ENCODE measurements around the gene GNG12. TPM values are rescaled to one million over a fixed set of nuclear protein-coding genes. Genes with fewer than 3 reads are reported as not detected.

The GNG12 gene
- total RNA-seq, 1 experiment from 2014 or later: 117 TPM

DNA sequence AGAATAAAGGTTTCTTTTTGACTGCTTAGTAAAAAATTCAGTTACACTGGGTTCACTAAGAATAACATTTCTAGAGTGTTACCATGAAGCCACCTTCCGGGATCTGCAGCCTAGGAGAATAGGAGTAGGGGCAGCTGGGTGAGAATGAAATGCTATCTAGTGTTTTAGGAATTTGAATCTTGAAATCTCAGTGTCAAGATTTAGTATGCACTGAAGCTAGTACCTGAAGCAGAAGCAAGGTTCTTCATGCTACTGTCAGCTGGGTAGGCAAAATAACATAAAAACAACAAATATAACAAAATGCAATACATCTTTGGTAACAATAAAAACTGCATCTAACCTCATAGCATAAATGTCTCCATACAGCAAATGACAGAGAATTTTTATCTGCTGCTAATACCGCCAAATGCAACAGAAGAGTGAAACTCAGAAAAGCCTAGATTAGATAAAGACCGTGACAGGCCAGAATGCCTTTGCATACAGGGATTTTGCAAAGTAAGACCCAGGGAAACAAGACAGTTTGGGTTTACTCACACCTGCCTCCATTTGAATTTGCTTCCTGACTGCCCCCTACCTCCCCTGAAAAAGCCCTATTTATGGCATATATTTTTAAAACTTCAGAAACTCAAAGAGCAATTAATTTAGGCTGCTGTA lies 90.1 kb downstream of the GNG12 start:
- H3K4me3 Mint-ChIP-seq (ENCODE audit: unreplicated experiment): no peak overlapping the region
- intact Hi-C loops (cut with micrococcal nuclease): no loop called here
- H3K4me1 Mint-ChIP-seq (ENCODE audit: insufficient read depth, unreplicated experiment): peaks cover 23% of the 10 kb centered on the region
- H3K27ac Mint-ChIP-seq (ENCODE audit: low read depth, unreplicated experiment): peak overlapping the region; percentile 13
- H3K9me3 Mint-ChIP-seq (ENCODE audit: unreplicated experiment): no peaks in the 10 kb centered on the region
- H3K27me3 Mint-ChIP-seq (ENCODE audit: insufficient read depth, unreplicated experiment): no peaks in the 10 kb centered on the region
- TF ChIP-seq, protein P1, sequence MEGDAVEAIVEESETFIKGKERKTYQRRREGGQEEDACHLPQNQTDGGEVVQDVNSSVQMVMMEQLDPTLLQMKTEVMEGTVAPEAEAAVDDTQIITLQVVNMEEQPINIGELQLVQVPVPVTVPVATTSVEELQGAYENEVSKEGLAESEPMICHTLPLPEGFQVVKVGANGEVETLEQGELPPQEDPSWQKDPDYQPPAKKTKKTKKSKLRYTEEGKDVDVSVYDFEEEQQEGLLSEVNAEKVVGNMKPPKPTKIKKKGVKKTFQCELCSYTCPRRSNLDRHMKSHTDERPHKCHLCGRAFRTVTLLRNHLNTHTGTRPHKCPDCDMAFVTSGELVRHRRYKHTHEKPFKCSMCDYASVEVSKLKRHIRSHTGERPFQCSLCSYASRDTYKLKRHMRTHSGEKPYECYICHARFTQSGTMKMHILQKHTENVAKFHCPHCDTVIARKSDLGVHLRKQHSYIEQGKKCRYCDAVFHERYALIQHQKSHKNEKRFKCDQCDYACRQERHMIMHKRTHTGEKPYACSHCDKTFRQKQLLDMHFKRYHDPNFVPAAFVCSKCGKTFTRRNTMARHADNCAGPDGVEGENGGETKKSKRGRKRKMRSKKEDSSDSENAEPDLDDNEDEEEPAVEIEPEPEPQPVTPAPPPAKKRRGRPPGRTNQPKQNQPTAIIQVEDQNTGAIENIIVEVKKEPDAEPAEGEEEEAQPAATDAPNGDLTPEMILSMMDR (IDR thresholded peaks at IDR 0.05; ENCODE audit: unreplicated experiment): no peak
- DNase-seq (ENCODE audit: unreplicated experiment): no peak
- POLR2A ChIA-PET: interaction anchor here (0.6 to 20.8 kb wide), 7 partner anchors 17 to 57 kb away, joined by 3 to 446 read pairs (median 5); partner anchors contain the start of gene GADD45A
- CTCF ChIA-PET: interaction anchor here (0.5 to 1.3 kb wide), 6 partner anchors 9 to 509 kb away, joined by 3 to 4 read pairs (median 4); no protein-coding TSS in a partner anchor
- no TSS peak for BruUV-seq (replicated peaks)
- no peaks in the 10 kb centered on the region for H3K36me3 Mint-ChIP-seq (ENCODE audit: insufficient read depth, unreplicated experiment)

DNA sequence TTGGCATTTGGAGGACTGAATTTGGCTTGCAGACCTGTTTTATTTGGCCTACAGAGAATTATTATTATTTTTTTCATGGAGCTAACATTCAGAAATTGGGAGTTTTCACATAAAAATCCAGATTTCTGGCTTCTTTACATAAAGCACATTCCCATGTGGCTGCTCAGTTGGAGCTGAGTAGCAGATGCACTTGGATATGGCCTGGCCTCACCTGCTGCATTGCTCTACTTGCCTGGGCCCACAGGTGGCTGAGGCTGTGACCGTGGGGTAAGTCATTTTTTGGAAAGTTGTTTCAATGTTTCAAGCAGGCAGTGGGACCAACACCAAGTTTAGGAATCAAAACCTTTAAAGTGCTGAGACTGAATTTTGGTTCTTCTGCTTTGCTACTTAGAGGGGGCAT lies 91.5 kb downstream of the GNG12 start:
- Mint-ChIP-seq H3K36me3 (ENCODE audit: insufficient read depth, unreplicated experiment) (no peaks in the 10 kb centered on the region), H3K4me3 (ENCODE audit: unreplicated experiment) (no peak overlapping the region), H3K4me1 (ENCODE audit: insufficient read depth, unreplicated experiment) (peaks cover 17% of the 10 kb centered on the region), H3K27me3 (ENCODE audit: insufficient read depth, unreplicated experiment) (no peaks in the 10 kb centered on the region), H3K9me3 (ENCODE audit: unreplicated experiment) (no peaks in the 10 kb centered on the region), H3K27ac (ENCODE audit: low read depth, unreplicated experiment) (no peak overlapping the region)
- POLR2A ChIA-PET: interaction anchor here (1.1 to 20.8 kb wide), 7 partner anchors 9 to 56 kb away, joined by 3 to 446 read pairs (median 4); partner anchors contain the start of gene GADD45A
- CTCF ChIA-PET: interaction anchor here (0.7 to 1.1 kb wide), 3 partner anchors 9 to 58 kb away, joined by 3 to 4 read pairs (median 4); no protein-coding TSS in a partner anchor
- TF ChIP-seq, protein P1 (IDR thresholded peaks at IDR 0.05; ENCODE audit: unreplicated experiment): no peak
- intact Hi-C loops (cut with micrococcal nuclease): no loop called here
- DNase-seq (ENCODE audit: unreplicated experiment): no peak
- no TSS peak for BruUV-seq (replicated peaks)

DNA sequence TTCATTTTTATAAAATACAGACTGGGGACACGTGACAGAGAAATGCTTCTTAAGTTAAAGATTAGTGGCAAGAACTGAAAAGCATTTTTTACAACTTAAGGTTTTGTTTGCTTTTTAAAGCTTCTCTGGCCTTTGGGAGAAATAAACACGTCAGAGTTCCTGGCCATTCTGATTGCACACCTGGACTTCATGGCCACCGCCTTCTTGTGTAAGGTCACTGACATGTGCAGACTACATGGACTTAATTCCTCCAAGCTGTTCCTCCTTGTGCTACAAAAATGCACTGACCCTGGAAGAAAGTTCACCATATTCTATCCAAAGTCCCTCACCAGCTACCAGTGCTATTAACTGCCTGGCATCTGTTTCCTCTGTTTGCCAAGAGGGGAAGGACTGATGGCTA lies 92.1 kb downstream of the GNG12 start:
- peaks cover 24% of the 10 kb centered on the region for H3K4me1 Mint-ChIP-seq (ENCODE audit: insufficient read depth, unreplicated experiment)
- no peaks in the 10 kb centered on the region for H3K36me3 Mint-ChIP-seq (ENCODE audit: insufficient read depth, unreplicated experiment)
- no peak for DNase-seq (ENCODE audit: unreplicated experiment)
- H3K9me3 Mint-ChIP-seq (ENCODE audit: unreplicated experiment): no peaks in the 10 kb centered on the region
- intact Hi-C loops (cut with micrococcal nuclease): no loop called here
- H3K27me3 Mint-ChIP-seq (ENCODE audit: insufficient read depth, unreplicated experiment): no peaks in the 10 kb centered on the region
- no peak overlapping the region for H3K4me3 Mint-ChIP-seq (ENCODE audit: unreplicated experiment)
- no TSS peak for BruUV-seq (replicated peaks)
- ChIA-PET CTCF (interaction anchor here (0.7 to 1.1 kb wide), 7 partner anchors 8 to 58 kb away, joined by 3 to 4 read pairs (median 3); no protein-coding TSS in a partner anchor), POLR2A (interaction anchor here (1.4 to 7.0 kb wide), 4 partner anchors 10 to 56 kb away, joined by 3 to 65 read pairs (median 30); partner anchors contain the start of gene GADD45A)
- no peak overlapping the region for H3K27ac Mint-ChIP-seq (ENCODE audit: low read depth, unreplicated experiment)
- TF ChIP-seq, protein P1 (IDR thresholded peaks at IDR 0.05; ENCODE audit: unreplicated experiment): no peak

DNA sequence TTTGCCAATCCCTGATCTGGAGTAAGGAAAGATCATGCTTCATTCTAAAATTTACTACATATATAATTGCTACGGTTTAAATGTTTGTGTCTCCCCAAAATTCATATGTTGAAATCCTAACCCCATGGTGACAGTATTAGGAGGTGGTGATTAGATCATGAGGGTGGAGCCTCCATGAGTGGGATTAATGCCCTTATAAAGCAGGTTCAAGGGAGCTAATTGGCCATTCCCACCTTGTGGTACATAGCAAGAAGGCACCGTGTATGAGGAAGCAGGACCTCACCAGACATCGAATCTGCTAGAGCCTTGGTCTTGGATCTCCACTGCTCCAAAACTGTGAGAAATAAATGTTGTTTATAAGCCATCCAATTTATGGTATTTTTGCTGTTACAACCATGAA lies 92.7 kb downstream of the GNG12 start:
- no peaks in the 10 kb centered on the region for H3K9me3 Mint-ChIP-seq (ENCODE audit: unreplicated experiment)
- BruUV-seq (replicated peaks): no TSS peak
- POLR2A ChIA-PET: interaction anchor here (1.4 to 7.0 kb wide), 4 partner anchors 10 to 55 kb away, joined by 3 to 65 read pairs (median 30); partner anchors contain the start of gene GADD45A

More for the DNA sequence above, 92.7 kb downstream of the GNG12 start:
- intact Hi-C loops (cut with micrococcal nuclease): no loop called here
- peaks cover 29% of the 10 kb centered on the region for H3K4me1 Mint-ChIP-seq (ENCODE audit: insufficient read depth, unreplicated experiment)
- no peak for DNase-seq (ENCODE audit: unreplicated experiment)
- H3K4me3 Mint-ChIP-seq (ENCODE audit: unreplicated experiment): no peak overlapping the region
- H3K36me3 Mint-ChIP-seq (ENCODE audit: insufficient read depth, unreplicated experiment): no peaks in the 10 kb centered on the region
- H3K27me3 Mint-ChIP-seq (ENCODE audit: insufficient read depth, unreplicated experiment): no peaks in the 10 kb centered on the region
- CTCF ChIA-PET: interaction anchor here (0.7 to 1.1 kb wide), 4 partner anchors 10 to 50 kb away, joined by 3 to 4 read pairs (median 4); no protein-coding TSS in a partner anchor
- H3K27ac Mint-ChIP-seq (ENCODE audit: low read depth, unreplicated experiment): no peak overlapping the region
- TF ChIP-seq, protein P1 (IDR thresholded peaks at IDR 0.05; ENCODE audit: unreplicated experiment): no peak

Data from MCF 10A (cell line).